ENCODE data around the gene TMEM151A. TPM values are rescaled to one million over a fixed set of nuclear protein-coding genes. Genes with fewer than 3 reads are reported as not detected.

TMEM151A gene
- total and polyA plus RNA-seq, 2 donors (not counting 1 experiment from before 2014, with no cell fraction given) = under 0.01 TPM; not detected in 1

DNA sequence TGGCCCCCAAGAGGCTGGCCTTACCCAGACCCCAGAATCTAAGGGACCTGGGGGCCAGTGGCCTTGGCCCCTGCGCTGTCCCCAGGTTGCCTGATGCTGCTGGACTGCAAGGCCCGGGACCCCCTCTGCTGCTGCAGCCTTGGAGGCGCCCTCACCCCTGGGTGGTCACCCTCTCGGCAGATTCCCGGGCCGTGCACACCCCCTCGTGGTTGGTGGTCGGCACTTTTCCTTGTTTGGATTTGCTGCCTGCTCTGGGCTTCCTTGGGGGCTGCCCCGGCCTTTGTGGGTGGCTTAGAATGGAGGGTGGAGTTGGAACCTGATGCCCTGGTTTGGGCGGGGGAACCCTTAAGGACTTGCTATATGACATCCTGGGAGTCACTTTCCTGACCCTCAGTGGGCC, 39.2 kb downstream of the TMEM151A start:
- no peak overlapping the region for H2AFZ ChIP-seq (ENCODE audit: low read length)
- H4K20me1 ChIP-seq (ENCODE audit: control insufficient read depth, extremely low read depth, insufficient read depth, low read length) = no peaks in the 10 kb centered on the region
- no peaks in the 10 kb centered on the region for H3K9me3 ChIP-seq (ENCODE audit: control insufficient read depth, insufficient read depth, low read depth, low read length)
- peaks cover 34% of the 10 kb centered on the region for H3K79me2 ChIP-seq (ENCODE audit: control insufficient read depth, insufficient read depth, low read length)
- no peaks in the 10 kb centered on the region for H3K27me3 ChIP-seq (ENCODE audit: control insufficient read depth, insufficient read depth, low read length)
- H3K4me2 ChIP-seq (ENCODE audit: extremely low read depth, insufficient read depth, low read length) = no peak overlapping the region
- peaks cover 32% of the 10 kb centered on the region for H3K4me1 ChIP-seq (ENCODE audit: control insufficient read depth, extremely low read depth, insufficient read depth, low read length)
- H3K27ac ChIP-seq (ENCODE audit: insufficient read depth, low read length) = no peak overlapping the region
- no peak overlapping the region for H3K9ac ChIP-seq (ENCODE audit: insufficient read depth, low read length)
- no peak for TF ChIP-seq EZH2 (IDR thresholded peaks at IDR 0.05; ENCODE audit: low read length, missing control alignments)
- TF ChIP-seq, protein P1, sequence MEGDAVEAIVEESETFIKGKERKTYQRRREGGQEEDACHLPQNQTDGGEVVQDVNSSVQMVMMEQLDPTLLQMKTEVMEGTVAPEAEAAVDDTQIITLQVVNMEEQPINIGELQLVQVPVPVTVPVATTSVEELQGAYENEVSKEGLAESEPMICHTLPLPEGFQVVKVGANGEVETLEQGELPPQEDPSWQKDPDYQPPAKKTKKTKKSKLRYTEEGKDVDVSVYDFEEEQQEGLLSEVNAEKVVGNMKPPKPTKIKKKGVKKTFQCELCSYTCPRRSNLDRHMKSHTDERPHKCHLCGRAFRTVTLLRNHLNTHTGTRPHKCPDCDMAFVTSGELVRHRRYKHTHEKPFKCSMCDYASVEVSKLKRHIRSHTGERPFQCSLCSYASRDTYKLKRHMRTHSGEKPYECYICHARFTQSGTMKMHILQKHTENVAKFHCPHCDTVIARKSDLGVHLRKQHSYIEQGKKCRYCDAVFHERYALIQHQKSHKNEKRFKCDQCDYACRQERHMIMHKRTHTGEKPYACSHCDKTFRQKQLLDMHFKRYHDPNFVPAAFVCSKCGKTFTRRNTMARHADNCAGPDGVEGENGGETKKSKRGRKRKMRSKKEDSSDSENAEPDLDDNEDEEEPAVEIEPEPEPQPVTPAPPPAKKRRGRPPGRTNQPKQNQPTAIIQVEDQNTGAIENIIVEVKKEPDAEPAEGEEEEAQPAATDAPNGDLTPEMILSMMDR (conservative IDR thresholded peaks at IDR 0.05 in 1 of 2, IDR thresholded peaks at IDR 0.05 in 1 of 2; ENCODE audit: low read depth in 1 of 2, low read length in 2 of 2) = no peak
- no peak overlapping the region for H3K4me3 ChIP-seq (replicated peaks in 1 of 4; ENCODE audit: control extremely low read depth in 1 of 4, insufficient read depth in 1 of 4, low read depth in 3 of 4, low read length in 4 of 4)
- H3K36me3 ChIP-seq (ENCODE audit: control insufficient read depth, insufficient read depth, low read length) = peaks cover 38% of the 10 kb centered on the region
- no peak for DNase-seq (ENCODE audit: low read depth in 2 of 2)

DNA sequence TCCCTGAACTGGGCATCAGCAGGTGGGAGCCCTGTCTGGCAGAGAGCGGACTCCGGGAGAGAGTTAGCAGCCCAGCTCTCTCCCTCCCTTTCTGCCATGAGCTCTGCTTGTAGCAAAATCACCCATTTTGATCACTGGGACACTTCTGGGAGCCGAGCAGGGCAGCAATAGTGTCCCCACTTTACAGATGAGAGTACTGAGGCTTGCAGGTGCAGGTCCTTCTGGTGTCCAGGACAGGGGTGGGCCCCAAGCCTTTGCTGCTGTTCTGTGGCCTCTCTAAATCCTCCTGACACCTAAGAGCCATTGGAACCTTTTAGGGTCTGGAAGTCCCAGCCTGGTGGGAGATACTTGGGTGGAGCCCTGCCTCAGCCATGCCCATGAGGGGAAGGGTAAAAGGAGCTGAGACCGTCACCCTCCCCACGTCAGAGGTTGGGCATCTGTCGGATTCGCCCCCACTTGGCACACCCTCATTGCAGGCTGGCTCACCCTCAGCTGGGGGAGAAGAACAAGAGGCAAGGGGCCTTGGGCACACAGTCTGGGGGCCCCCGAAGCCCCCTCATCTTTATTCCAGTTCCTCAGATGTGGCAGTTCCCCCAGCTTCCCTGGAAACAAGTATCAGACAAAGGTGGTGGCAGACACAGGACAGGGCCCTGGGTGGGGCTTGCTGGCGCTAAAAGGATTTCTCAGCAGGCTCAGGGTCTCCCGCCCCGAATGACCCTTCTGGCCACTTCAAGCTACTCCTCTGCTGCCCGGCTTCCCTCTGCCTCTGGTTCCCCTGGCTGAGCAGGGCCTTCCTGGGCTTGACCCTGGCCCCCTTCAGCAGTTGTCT, 40.1 kb downstream of the TMEM151A start:
- H3K4me1 ChIP-seq (ENCODE audit: control insufficient read depth, extremely low read depth, insufficient read depth, low read length) = peaks cover 29% of the 10 kb centered on the region
- TF ChIP-seq EZH2 (IDR thresholded peaks at IDR 0.05; ENCODE audit: low read length, missing control alignments) = no peak
- TF ChIP-seq, protein P1 (conservative IDR thresholded peaks at IDR 0.05 in 1 of 2, IDR thresholded peaks at IDR 0.05 in 1 of 2; ENCODE audit: low read depth in 1 of 2, low read length in 2 of 2) = no peak
- DNase-seq (ENCODE audit: low read depth in 2 of 2) = no peak
- H3K36me3 ChIP-seq (ENCODE audit: control insufficient read depth, insufficient read depth, low read length) = peaks cover 38% of the 10 kb centered on the region
- H3K4me3 ChIP-seq (replicated peaks in 1 of 4; ENCODE audit: control extremely low read depth in 1 of 4, insufficient read depth in 1 of 4, low read depth in 3 of 4, low read length in 4 of 4) = no peak overlapping the region
- H2AFZ ChIP-seq (ENCODE audit: low read length) = no peak overlapping the region
- peak overlapping the region; percentile 2 for H3K9ac ChIP-seq (ENCODE audit: insufficient read depth, low read length)
- H3K27ac ChIP-seq (ENCODE audit: insufficient read depth, low read length) = no peak overlapping the region
- H3K9me3 ChIP-seq (ENCODE audit: control insufficient read depth, insufficient read depth, low read depth, low read length) = no peaks in the 10 kb centered on the region
- H4K20me1 ChIP-seq (ENCODE audit: control insufficient read depth, extremely low read depth, insufficient read depth, low read length) = no peaks in the 10 kb centered on the region
- H3K79me2 ChIP-seq (ENCODE audit: control insufficient read depth, insufficient read depth, low read length) = peaks cover 36% of the 10 kb centered on the region
- no peak overlapping the region for H3K4me2 ChIP-seq (ENCODE audit: extremely low read depth, insufficient read depth, low read length)
- H3K27me3 ChIP-seq (ENCODE audit: control insufficient read depth, insufficient read depth, low read length) = no peaks in the 10 kb centered on the region

DNA sequence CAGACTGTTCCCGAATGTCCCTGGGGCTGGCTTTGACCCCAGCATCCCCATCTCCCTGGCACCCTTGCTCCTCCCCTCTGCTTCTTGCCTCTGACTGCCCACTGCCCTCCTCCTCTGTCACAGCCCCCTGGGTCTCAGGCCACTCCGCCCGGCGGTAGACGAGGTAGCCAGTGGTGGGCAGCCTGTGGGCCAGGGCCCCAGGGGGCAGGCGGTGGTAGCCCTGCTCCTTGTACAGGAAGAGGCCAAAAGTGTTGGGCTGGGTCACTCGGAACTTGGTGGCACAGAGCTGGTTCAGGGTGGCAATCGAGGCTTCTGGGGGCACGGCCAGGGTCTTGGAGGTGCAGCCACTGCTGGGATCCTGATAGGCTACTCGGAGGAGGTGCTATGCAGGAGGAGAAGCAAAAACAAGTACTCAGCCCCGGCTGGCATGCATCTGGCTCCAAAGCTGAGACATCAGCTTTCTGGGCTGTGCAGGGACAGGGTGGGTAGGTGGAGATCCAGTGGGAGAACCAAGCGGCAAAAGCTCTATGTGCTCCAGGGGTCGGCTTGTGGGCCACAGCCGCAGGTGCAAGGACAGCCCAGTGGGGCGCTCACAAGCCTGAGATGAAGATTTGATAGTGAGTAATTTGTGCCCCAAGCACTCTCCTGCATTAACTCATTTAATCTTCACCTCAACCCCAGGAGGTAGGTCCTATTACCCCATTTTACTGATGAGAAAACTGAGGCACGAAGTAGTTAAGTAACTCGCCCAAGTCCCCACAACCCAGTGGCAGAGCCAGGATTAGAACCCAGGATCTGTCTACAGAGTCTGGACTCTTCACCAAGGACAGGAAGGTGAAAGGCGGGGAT, 40.9 kb downstream of the TMEM151A start:
- no peak for DNase-seq (ENCODE audit: low read depth in 2 of 2)
- peaks cover 40% of the 10 kb centered on the region for H3K36me3 ChIP-seq (ENCODE audit: control insufficient read depth, insufficient read depth, low read length)
- no peak overlapping the region for H3K27ac ChIP-seq (ENCODE audit: insufficient read depth, low read length)
- H2AFZ ChIP-seq (ENCODE audit: low read length) = no peak overlapping the region
- H3K4me2 ChIP-seq (ENCODE audit: extremely low read depth, insufficient read depth, low read length) = no peak overlapping the region
- no peaks in the 10 kb centered on the region for H4K20me1 ChIP-seq (ENCODE audit: control insufficient read depth, extremely low read depth, insufficient read depth, low read length)
- no peaks in the 10 kb centered on the region for H3K9me3 ChIP-seq (ENCODE audit: control insufficient read depth, insufficient read depth, low read depth, low read length)
- no peak overlapping the region for H3K4me3 ChIP-seq (replicated peaks in 1 of 4; ENCODE audit: control extremely low read depth in 1 of 4, insufficient read depth in 1 of 4, low read depth in 3 of 4, low read length in 4 of 4)
- peaks cover 33% of the 10 kb centered on the region for H3K4me1 ChIP-seq (ENCODE audit: control insufficient read depth, extremely low read depth, insufficient read depth, low read length)
- no peaks in the 10 kb centered on the region for H3K27me3 ChIP-seq (ENCODE audit: control insufficient read depth, insufficient read depth, low read length)
- H3K9ac ChIP-seq (ENCODE audit: insufficient read depth, low read length) = no peak overlapping the region
- TF ChIP-seq, protein P1 (conservative IDR thresholded peaks at IDR 0.05 in 1 of 2, IDR thresholded peaks at IDR 0.05 in 1 of 2; ENCODE audit: low read depth in 1 of 2, low read length in 2 of 2) = no peak
- TF ChIP-seq EZH2 (IDR thresholded peaks at IDR 0.05; ENCODE audit: low read length, missing control alignments) = no peak
- H3K79me2 ChIP-seq (ENCODE audit: control insufficient read depth, insufficient read depth, low read length) = peaks cover 36% of the 10 kb centered on the region

Measured in fibroblast of lung (primary cell).